ENCODE data around the gene GNG2.

GRCh38 chr14:51954031-51954430, 93.6 kb downstream of the GNG2 start:
- TF ChIP-seq CTCF (IDR thresholded peaks at IDR 0.05; ENCODE audit: poor library complexity) = no peak
- TF ChIP-seq EZH2phosphoT487 (IDR thresholded peaks at IDR 0.05; ENCODE audit: low read depth, severe bottlenecking, unreplicated experiment) = no peak

Measured in hepatocyte (in vitro differentiated cells).